Stimulated activated naive CD4-positive, alpha-beta T cell treated with Interleukin-2 at 50 U/mL for 16 hours (primary cell): Measurements from ENCODE around the gene PSMB5.

Experiments
- DNase-seq: peaks from one replicate; lab custom pipeline; 2025; lab: John Stamatoyannopoulos, UW

The PSMB5 gene

DNA sequence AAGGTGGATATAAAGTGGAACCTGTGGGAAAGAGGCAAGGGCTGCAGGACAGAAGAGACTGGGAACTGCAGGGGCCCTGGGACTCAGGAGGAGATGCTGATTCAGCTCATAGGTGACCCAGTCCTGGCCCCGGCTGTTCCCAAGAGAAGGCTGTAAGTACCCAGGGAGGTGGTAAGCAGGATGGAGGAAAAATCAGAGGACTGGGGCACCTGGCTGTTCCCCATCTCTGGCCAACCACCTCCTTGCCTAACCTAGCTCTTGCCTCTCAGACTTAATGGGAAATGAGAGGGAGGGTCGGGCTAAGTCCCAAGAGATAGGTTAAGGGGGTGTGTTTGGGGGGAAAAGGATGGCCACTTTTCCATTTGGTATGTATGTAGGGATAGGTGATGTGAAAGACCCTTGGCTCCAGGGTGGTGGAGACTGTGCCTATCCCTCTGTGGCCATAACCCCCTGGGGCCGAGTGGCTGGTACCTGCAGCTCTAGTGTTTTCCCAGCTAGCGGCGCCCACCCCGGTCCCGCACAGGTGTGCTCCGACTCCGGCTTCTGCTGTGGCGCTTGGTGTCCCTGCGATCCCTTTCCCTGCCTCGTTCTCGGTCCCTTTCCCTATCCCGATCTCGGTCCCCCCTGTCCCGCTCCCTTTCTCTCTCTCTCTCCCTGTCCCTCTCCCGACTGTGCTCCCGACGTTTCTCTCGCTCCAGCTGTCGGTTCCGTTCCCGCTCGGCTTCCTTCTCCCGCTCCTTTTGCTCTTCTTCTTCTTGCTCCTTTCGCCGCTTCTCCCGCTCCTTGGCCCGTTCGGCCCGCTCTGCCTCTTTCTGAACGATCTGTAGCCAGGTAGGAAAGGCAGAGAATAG is 24.2 kb upstream of the PSMB5 start:
- no peak for DNase-seq

GRCh38 chr14:23057757-23058653 is 23.3 kb upstream of the PSMB5 start:
- no peak for DNase-seq

DNA sequence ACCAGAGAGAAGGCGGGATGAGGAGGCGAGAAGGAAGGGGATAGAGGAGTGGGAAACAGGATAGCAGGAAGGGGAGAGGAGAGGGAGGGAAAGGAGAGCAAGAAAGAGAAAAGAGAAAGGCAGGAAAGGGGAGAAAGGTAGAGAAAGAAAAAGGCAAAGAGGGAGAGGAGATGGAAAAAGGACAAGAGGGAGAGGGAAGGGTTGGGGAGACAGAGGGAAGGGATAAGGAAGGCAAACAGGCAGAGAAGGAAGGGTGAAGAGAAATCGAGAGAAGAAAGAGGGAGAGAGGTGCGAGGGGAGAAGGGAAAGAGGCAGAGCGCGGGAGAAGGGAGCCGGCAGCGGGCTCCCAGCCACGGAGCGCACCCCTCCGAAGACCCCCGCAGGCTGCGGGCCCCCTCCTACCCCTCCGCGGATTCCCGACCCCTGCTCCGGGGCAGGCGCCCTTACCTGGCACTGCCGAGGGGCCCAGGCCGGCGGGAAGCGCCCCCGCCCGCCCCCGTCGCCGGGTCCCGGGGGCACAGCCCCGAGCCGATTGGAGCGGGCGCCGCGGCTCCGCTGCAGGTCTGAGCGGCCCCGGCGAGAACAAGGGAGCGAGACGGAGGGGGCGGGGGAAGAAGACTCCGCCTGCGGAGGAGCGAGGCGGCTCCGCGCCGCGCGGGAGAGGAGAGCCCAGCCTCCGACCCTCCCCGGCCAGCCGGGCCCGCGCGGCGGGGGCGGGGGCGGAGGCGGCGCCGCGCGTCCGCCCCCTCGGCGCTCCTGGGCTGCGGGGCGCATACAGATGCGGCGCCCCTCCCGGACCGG is 22.5 kb upstream of the PSMB5 start, which contains the start of gene CDH24:
Gene CDH24, minus strand, starts transcription at position 565 of the 801 bp plus-strand sequence. CDS start 1,787 bp downstream, outside the sequence.
- DNase-seq, result no peak

DNA sequence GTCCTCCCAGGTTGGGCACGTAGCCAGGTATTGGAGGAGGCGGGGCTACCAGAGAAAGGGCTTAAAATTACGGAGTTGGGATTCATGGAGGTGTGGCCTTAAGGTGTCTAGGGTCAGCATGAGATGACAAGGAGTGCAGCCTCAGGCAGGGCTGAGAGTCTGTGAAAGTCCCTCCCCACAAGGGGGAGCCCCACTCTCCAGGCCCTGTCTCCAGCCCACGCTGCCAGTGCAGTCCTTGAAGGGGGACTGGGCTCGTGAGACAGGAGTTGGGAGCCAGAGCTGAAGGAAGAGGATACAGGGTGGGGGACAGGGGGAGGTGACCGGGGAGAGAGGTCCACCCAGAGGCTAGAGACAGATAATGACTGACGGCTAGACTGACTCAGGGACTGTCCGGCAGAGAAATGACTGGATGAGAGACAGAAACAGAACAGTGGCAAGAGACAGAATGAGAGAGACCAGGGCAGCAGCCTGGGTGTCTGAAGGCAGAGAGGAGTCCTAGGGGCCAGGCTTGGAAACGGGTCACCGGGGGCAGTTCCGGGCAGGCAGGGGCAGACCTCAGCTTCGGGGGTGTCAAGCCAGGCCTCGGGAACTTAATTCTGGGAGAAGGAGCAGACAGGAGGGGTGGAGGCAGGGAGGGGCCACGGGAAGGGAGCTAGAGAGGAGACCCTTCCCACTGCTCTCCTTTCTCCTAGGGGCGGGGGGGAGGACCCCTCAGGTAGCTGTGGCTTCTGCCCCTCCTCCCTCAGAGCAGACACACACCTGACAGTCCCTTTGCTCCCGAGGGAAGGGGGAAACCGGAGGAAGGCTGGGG is 21.6 kb upstream of the PSMB5 start:
- no peak for DNase-seq

DNA sequence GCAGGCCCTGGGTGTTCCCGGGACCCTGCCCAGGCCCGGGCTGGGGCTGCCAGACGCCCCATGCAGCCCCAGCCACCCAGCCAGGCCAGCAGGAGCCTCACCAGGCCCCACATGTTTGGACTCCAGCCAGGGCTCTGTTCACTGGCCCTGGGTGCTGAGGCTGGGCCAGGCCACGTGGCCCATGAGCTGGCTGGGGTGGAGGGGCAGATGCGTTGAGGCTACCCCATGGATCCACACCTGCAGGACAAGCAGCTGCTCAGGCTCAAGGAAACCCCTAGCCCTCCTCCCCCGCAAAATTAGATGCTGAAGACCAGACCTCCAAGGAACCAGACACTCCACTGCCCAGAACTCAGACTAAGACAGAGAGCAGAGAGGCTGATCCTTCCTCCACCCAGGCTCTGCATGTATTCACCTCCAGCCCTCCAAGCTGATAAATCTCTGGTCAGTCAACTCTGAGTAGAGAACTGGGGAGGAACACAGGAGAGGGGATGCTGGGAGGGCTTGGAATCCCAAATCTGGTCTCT is 21.0 kb upstream of the PSMB5 start:
- no peak for DNase-seq

DNA sequence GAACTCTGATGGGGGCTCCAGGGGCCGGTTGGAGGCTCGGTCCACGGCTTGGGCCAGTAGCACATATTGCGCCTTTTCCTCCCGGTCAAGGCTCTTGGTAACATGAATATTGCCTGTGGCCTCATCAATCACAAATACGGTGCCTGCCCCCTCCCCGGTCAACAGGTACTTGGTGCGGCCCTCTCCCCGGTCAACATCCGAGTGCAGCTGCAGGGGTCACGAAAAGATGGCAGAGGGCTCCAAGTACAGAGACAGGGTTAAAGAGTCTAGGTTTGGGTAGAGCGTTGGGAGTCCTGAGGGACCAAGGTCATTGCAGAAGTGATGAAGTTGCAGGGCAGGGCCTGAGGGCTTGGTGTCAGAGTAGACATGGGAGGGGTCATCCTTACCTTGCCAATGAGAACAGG is 20.4 kb upstream of the PSMB5 start:
- DNase-seq, result no peak

- DNase-seq, result no peak
Measured at GRCh38 chr14:23054000-23054811, 19.5 kb upstream of the PSMB5 start.

DNA sequence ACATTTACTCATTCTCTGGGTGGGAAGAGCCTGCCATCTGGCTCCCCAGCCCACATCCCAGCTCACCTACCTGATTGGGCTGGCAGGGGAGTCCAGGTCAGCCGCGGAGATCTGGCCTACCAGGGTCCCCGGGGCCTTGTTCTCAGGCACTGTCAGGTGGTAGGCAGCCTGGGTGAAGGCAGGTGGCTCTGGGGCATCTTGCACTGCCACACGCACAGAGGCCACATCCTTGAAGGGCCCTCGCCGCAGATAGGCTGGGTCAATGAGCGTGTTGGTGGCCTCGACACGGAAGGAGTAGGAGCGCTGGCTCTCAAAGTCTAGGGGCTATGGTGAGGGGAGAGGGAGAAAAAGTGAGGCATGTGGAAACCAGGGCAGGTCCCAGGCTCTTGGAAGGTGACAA is 18.7 kb upstream of the PSMB5 start:
- DNase-seq, result no peak

- DNase-seq, result no peak
Measured at GRCh38 chr14:23052671-23053070, 18.0 kb upstream of the PSMB5 start.

GRCh38 chr14:23052182-23052623 is 17.5 kb upstream of the PSMB5 start:
- no peak for DNase-seq

DNA sequence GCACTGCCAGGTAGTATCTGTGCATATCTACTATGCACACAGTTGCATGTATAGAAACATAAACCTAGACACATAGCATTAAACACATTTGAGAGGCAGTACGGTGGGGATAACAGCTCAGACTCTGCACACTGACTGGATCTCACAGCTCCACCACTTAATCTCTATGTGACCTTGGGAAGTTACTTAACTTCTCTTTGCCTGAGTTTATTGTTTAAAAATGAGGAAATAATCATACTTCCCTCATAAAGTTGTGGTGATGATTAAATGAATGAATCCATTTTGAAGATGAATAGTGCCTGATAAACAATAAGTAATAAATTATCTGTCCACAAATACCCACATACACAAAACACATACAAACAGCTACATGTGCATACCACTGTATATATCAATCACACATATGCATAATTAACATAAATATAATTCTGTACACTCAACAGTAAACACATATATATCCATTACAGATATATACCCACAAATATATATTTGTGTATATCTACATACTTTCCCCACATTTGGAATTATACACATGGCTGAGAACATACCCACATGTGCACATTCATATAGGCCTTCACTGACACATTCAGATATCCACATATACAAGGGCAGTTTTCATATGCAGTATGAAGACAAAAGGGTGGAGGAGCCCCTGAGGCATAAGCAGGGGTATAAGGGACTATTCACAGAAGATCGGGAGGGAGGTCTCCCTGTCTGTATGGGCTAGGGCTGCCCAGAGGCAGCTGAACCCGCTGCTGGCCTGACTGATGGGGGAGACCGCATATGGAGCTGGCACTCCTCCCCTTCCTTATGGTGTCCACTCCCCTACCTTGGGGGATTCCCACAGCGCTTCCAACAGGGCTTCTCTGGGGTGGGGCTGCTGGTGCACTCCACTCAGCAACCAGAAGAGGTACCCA is 16.7 kb upstream of the PSMB5 start:
- no peak for DNase-seq

DNA sequence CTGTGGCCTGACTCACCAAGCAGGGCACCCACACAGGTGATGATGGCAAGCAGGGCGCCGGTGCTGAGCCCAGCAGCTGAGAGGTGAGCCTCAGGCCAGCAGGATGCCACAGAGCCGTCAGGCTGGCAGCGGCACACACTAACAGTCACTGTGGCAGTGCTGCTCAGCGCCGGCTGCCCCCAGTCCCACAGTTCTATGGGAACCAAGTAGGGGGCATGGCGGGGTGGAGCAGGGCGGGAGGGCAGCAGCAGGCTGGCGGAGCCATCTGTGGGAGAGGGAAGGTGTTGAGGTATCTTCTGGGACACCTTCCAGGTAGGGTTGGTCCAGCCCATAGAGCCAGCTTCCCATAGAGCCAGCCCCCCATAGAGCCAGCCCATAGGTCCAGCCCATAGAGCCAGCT is 14.3 kb upstream of the PSMB5 start:
- no peak for DNase-seq

- no peak for DNase-seq
Measured at GRCh38 chr14:23047751-23048693, 13.3 kb upstream of the PSMB5 start.

DNA sequence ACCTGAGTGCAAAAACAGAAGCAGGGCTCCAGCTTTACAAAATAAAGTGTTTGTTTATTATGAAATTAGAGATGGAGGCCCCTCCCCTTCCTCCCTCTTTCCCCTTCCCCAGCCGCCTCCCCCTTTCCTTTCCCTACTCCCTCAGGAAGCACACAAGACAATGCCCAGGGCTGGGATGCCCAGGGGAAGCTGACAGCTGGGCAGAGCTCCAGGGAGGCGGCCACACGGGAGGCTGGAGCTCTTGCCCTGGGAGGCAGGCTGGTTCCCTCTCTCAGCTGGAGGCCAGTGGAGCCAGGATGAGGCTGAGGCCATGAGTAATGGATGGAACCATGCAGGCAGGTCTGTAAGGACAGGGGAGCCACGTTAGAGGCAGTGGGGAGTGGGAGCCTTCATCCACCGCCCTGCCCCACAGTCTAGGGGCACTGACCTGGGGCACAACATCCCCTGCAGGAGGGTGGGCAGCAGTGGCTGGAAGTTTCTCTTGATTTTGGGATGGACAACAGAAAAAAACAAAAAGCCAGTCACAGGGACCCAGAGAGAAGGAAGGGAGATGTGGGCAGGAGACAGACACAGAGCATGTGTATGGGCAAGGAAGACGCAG is 12.4 kb upstream of the PSMB5 start:
- DNase-seq, result no peak

DNA sequence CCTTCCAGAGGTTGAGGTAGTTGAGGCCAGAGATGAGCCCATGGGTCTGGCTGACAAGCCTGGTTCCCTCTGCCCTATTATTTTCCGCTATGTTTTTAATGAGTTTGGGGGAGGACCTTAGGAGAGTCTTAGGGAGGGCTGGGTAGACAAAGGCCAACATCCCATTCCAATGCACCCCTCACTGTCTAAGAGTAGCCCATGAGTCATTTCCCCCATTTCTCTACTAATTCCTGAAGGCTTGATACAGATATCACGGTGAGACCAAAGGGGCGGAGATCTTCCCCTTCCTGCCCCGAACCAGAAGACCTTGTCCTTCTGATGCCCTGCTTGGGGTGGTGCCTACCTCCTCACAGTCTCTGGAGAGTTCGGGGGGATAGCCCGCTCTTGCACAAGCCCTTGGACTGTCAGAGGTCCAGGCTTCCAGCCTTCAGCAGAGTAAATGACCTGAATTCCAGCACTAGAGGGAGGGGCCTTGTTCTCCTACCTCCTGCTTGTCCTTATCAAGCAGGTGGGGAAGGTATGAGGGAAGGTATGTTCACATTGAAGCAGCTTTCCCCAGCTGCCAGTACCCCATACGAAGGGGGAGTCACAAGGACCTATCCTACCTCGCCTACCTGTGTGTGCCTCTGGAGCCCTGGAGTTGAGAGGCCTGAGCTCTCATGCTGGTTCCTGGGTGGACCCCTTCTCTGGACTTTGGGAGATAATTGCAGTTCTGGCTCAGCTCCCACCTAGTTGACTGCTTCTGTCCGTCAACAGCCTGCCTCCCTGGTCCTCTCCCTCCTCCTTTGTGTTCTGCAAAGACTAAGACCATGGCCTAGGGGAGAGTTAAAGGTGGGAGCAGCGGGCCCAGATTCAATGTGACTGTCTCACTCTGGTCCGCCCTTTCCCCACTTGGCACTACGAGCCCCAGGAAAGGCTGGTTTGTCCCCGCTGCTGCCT is 11.0 kb upstream of the PSMB5 start:
- DNase-seq, result no peak

GRCh38 chr14:23044840-23045239 is 10.1 kb upstream of the PSMB5 start:
- no peak for DNase-seq
